ENCODE measurements around the gene NRIP1.

Gene NRIP1

GRCh38 chr21:15061747-15062605 is 2.8 kb downstream of the NRIP1 start:
- DNase-seq (ENCODE audit: low read depth), result no peak
- H3K4me3 ChIP-seq (ENCODE audit: low read length), result no peak overlapping the region
- TF ChIP-seq, protein P1, sequence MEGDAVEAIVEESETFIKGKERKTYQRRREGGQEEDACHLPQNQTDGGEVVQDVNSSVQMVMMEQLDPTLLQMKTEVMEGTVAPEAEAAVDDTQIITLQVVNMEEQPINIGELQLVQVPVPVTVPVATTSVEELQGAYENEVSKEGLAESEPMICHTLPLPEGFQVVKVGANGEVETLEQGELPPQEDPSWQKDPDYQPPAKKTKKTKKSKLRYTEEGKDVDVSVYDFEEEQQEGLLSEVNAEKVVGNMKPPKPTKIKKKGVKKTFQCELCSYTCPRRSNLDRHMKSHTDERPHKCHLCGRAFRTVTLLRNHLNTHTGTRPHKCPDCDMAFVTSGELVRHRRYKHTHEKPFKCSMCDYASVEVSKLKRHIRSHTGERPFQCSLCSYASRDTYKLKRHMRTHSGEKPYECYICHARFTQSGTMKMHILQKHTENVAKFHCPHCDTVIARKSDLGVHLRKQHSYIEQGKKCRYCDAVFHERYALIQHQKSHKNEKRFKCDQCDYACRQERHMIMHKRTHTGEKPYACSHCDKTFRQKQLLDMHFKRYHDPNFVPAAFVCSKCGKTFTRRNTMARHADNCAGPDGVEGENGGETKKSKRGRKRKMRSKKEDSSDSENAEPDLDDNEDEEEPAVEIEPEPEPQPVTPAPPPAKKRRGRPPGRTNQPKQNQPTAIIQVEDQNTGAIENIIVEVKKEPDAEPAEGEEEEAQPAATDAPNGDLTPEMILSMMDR (IDR thresholded peaks at IDR 0.05; ENCODE audit: insufficient read depth, low read depth, low read length, missing control alignments), result no peak

- TF ChIP-seq, protein P1 (IDR thresholded peaks at IDR 0.05; ENCODE audit: insufficient read depth, low read depth, low read length, missing control alignments), result no peak
- DNase-seq (ENCODE audit: low read depth), result no peak
- H3K4me3 ChIP-seq (ENCODE audit: low read length), result no peak overlapping the region
Observed at GRCh38 chr21:15061279-15061678, 3.5 kb downstream of the NRIP1 start.

GRCh38 chr21:15060543-15061175 is 4.1 kb downstream of the NRIP1 start:
- peak; percentile 43 for DNase-seq (ENCODE audit: low read depth)
- TF ChIP-seq, protein P1 (IDR thresholded peaks at IDR 0.05; ENCODE audit: insufficient read depth, low read depth, low read length, missing control alignments), result no peak
- H3K4me3 ChIP-seq (ENCODE audit: low read length), result no peak overlapping the region

GRCh38 chr21:15059397-15059796 is 5.4 kb downstream of the NRIP1 start:
- DNase-seq (ENCODE audit: low read depth), result no peak
- TF ChIP-seq, protein P1 (IDR thresholded peaks at IDR 0.05; ENCODE audit: insufficient read depth, low read depth, low read length, missing control alignments), result no peak
- H3K4me3 ChIP-seq (ENCODE audit: low read length), result no peak overlapping the region

GRCh38 chr21:15058854-15059263 is 5.9 kb downstream of the NRIP1 start:
- TF ChIP-seq, protein P1 (IDR thresholded peaks at IDR 0.05; ENCODE audit: insufficient read depth, low read depth, low read length, missing control alignments), result no peak
- H3K4me3 ChIP-seq (ENCODE audit: low read length), result no peak overlapping the region
- peak; percentile 38 for DNase-seq (ENCODE audit: low read depth)

DNA sequence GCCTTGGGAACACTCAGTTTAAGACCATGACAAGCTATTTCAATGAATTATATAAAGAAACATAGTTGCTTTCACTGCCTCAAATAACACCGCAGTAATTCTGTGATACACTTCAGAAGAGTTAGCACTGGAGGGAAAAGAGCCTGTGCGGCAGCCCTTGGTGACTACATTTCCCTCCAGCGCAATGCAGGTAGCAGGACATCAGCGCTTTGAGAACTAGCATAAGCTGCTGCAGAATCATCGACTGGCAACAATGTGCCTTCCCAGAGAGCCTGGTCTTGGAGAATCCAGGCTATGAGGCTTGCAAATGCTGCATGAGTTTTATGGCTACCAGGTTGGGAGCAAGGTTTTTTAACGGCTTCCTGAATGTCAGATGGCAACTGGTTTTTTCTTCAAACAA is 7.5 kb downstream of the NRIP1 start:
- DNase-seq (ENCODE audit: low read depth), result no peak
- no peak overlapping the region for H3K4me3 ChIP-seq (ENCODE audit: low read length)
- TF ChIP-seq, protein P1 (IDR thresholded peaks at IDR 0.05; ENCODE audit: insufficient read depth, low read depth, low read length, missing control alignments), result no peak
